HS-5 (cell line): ENCODE results near the gene RPS6KB2.
"Not testable (repeated sequence)": the region's sequence is repeated elsewhere in the genome, so short reads cannot be mapped to it uniquely, and the experiment has no call there.

ENCODE experiments used
- DNase-seq: peaks from one replicate; pipeline ENCODE4 v3.0.0-alpha.2; 2012; ENCODE audit warnings: low read depth

The RPS6KB2 gene

GRCh38 chr11:67410984-67411784 is 17.1 kb upstream of the RPS6KB2 start:
- DNase-seq = no peak

- DNase-seq = no peak
Measured at GRCh38 chr11:67411785-67412152, 16.5 kb upstream of the RPS6KB2 start.

GRCh38 chr11:67412495-67413179 is 15.7 kb upstream of the RPS6KB2 start:
- no peak for DNase-seq

GRCh38 chr11:67413266-67413849 is 14.9 kb upstream of the RPS6KB2 start:
- no peak for DNase-seq

- DNase-seq = no peak
Measured at GRCh38 chr11:67415501-67416304, 12.6 kb upstream of the RPS6KB2 start, which contains the start of gene CARNS1. TSS of gene CARNS1 (plus strand) at chr11:67415678. CDS start at chr11:67416200, 522 bp downstream.

- DNase-seq = no peak
Measured at GRCh38 chr11:67416416-67417335, 11.6 kb upstream of the RPS6KB2 start.

GRCh38 chr11:67417425-67417824 is 10.9 kb upstream of the RPS6KB2 start:
- no peak for DNase-seq

- DNase-seq = no peak
Measured at GRCh38 chr11:67418476-67419281, 9.6 kb upstream of the RPS6KB2 start.

GRCh38 chr11:67419325-67420049 is 8.8 kb upstream of the RPS6KB2 start:
- DNase-seq = no peak

GRCh38 chr11:67420147-67420645 is 8.1 kb upstream of the RPS6KB2 start:
- DNase-seq = no peak

- peak; percentile 48 for DNase-seq
Measured at GRCh38 chr11:67420646-67421429, 7.5 kb upstream of the RPS6KB2 start.

- DNase-seq = no peak
Measured at GRCh38 chr11:67421430-67422031, 6.8 kb upstream of the RPS6KB2 start.

- no peak for DNase-seq
Measured at GRCh38 chr11:67422891-67423290, 5.4 kb upstream of the RPS6KB2 start.

GRCh38 chr11:67423466-67423865 is 4.8 kb upstream of the RPS6KB2 start:
- DNase-seq = no peak

GRCh38 chr11:67423891-67424613 is 4.2 kb upstream of the RPS6KB2 start:
- DNase-seq = no peak

GRCh38 chr11:67427364-67427859 is 882 bp upstream of the RPS6KB2 start:
- DNase-seq = not testable (repeated sequence)

- no peak for DNase-seq
Measured at GRCh38 chr11:67429038-67429668, 859 bp downstream of the RPS6KB2 start.
